Measurements from ENCODE around the gene ATP8B1. TPM values are rescaled to one million over a fixed set of nuclear protein-coding genes. Genes with fewer than 3 reads are reported as not detected.

ATP8B1 gene
- total and polyA plus RNA-seq, 2 of the 4 experiments (the other 2 are of a cell fraction) = 64.3 to 136 TPM

Small RNA genes within 50 kb of the gene (microRNA-seq; reads per million reads assigned to microRNA genes)
- not detected for gene RNU6-742P (ENCODE audit: insufficient read depth, insufficient read length)

Small RNA genes within 50 kb of the gene (small RNA-seq; reads per million reads assigned to genes)
- 0 reads per million in 5 experiments for gene RNU6-742P

Other genes with a start within 250 kb of the ATP8B1 start
- gene FECH, start 216.6 kb downstream of the ATP8B1 start, total RNA-seq (2012; rRNA removed) = 29.2 and 52.2 TPM in 2 replicates
- 32.3 and 35.3 TPM in 2 replicates for gene FECH, start 216.6 kb downstream of the ATP8B1 start, polyA plus RNA-seq (2012; rRNA removed)
- gene NARS1, start 181.5 kb downstream of the ATP8B1 start, total RNA-seq (2012; rRNA removed) = 142 and 227 TPM in 2 replicates
- gene NARS1, start 181.5 kb downstream of the ATP8B1 start, polyA plus RNA-seq (2012; rRNA removed) = 89.8 and 110 TPM in 2 replicates
- 10.0 and 12.8 TPM in 2 replicates for gene NEDD4L, start 240.9 kb upstream of the ATP8B1 start, total RNA-seq (2012; rRNA removed)
- 10.8 and 10.9 TPM in 2 replicates for gene NEDD4L, start 240.9 kb upstream of the ATP8B1 start, polyA plus RNA-seq (2012; rRNA removed)